NCI-H2171 (cell line): ENCODE measurements around the gene DNAH3.
"Not testable (repeated sequence)": the region's sequence is repeated elsewhere in the genome, so short reads cannot be mapped to it uniquely, and the experiment has no call there.

ENCODE experiments used
- DNase-seq: peaks from one replicate; lab custom pipeline; 2025; lab: John Stamatoyannopoulos, UW

DNAH3 gene, protein sequence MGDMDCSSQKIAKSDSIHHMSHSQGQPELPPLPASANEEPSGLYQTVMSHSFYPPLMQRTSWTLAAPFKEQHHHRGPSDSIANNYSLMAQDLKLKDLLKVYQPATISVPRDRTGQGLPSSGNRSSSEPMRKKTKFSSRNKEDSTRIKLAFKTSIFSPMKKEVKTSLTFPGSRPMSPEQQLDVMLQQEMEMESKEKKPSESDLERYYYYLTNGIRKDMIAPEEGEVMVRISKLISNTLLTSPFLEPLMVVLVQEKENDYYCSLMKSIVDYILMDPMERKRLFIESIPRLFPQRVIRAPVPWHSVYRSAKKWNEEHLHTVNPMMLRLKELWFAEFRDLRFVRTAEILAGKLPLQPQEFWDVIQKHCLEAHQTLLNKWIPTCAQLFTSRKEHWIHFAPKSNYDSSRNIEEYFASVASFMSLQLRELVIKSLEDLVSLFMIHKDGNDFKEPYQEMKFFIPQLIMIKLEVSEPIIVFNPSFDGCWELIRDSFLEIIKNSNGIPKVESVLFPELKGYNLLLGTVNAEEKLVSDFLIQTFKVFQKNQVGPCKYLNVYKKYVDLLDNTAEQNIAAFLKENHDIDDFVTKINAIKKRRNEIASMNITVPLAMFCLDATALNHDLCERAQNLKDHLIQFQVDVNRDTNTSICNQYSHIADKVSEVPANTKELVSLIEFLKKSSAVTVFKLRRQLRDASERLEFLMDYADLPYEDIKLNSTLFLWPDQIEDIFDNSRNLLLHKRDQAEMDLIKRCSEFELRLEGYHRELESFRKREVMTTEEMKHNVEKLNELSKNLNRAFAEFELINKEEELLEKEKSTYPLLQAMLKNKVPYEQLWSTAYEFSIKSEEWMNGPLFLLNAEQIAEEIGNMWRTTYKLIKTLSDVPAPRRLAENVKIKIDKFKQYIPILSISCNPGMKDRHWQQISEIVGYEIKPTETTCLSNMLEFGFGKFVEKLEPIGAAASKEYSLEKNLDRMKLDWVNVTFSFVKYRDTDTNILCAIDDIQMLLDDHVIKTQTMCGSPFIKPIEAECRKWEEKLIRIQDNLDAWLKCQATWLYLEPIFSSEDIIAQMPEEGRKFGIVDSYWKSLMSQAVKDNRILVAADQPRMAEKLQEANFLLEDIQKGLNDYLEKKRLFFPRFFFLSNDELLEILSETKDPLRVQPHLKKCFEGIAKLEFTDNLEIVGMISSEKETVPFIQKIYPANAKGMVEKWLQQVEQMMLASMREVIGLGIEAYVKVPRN (N-terminal part only)

DNA sequence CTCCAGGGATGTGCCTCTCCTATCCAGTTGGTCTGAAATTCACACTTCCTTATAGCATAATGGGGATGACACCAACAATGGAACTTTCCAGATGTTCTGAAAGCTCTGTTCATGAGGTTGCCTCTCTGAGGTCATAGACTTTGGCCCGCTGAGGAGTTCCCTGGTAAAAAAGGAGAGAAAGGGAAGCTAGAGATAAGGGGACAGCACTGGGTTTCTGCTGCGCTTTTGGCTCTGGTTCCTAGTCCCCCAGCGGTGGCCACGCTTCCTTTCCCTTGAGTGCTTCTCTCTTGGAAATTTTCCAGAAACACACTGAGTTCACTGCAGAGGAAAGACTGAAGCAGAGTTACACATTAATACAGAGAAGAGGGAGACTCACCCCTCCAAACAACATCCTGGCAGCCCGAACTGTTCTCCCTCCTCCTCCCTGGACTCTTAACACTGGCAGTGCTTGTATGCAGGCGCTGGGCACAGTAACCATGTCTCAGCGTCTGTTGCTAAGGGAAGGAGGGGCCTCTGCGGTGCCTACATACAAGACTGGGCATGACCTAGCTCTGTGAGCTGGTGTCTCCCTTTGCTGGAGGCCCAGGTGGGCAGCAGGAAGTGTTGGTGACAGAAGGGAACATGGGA is at the start of gene DNAH3:
Gene DNAH3, minus strand, starts transcription at position 472 of the 627 bp plus-strand sequence. CDS start 527 bp downstream, outside the sequence.
- peak; percentile 70 for DNase-seq

DNA sequence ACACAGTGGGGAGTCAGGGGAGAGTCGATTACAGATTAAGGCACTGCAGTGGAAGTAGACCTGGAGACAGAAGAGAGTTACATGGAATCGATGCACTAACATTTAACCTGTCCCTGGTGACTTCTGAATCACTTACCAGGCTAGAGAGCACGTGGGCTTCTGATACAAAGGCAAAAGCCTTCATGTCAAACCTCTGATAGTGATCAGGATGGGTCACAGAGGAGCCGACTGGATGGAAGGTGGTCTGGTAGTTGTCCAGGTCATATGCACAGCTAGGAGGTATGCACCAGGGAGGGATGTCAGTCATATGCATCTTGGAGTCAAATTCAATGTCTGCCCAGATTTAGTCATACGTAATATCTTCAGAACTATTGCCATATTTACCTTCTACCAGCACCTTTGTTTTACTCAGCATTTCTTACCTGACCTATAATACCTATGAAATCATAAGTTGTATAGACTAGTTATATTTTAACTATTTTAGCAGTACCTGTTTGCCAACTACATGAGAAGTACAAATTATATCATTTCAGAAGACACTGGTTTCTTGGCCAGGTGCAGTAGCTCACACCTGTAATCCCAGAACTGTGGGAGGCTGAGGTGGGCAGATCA is 49.1 kb upstream of the DNAH3 start:
- no peak for DNase-seq

DNA sequence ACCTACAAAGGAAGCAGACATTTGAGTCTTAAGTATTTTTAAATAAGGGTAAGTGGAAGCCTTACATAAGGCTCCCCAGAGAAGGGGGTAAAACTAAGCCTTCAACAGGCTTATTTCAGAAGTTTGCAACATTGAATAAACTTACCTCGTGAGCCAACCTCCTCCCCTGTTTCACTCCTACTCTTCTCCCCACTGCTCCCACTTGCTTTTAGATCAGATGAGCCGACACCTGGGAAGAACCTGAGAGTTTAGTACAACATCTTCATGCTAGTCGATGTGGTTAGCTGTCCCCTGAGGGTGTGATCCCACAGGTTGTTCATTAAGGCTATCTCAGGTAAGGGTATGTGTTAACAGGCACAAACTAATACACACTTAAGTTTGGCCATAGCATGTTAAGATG is 47.0 kb upstream of the DNAH3 start:
- DNase-seq: no peak

DNA sequence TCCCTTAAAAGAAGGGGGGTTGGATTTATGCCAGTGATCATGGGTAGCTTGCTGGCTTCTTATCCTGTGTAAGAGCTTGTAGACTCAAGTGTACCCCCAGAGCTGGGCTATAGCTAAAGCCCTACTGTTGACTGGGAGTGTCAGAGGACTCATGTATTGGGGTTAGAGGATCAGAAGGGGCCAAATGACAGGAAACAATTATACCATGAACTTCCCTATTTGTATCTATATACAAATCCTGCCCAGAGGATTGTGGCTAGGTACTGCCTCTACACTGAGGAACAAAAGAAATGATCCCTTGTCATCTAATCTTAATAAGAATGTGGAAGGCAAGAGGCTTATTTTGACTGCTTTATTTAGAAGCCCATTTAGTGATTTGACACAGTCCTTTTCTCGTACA is 46.5 kb upstream of the DNAH3 start:
- DNase-seq: no peak

DNA sequence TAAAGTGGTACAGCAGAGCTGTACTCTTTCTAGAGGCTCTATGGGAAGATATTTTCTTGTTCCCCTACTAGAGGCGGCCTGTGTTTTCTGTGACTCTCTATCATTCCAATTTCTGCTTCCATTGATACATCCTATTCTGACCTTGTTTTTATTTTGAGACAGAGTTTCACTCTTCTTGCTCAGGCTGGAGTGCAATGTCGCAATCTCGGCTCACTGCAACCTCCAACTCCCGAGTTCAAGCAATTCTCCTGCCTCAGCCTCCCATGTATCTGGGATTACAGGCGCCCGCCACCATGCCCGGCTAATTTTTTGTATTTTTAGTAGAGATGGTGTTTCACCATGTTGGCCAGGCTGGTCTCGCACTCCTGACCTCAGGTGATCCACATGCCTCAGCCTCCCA is 44.7 kb upstream of the DNAH3 start:
- not testable (repeated sequence) for DNase-seq

DNA sequence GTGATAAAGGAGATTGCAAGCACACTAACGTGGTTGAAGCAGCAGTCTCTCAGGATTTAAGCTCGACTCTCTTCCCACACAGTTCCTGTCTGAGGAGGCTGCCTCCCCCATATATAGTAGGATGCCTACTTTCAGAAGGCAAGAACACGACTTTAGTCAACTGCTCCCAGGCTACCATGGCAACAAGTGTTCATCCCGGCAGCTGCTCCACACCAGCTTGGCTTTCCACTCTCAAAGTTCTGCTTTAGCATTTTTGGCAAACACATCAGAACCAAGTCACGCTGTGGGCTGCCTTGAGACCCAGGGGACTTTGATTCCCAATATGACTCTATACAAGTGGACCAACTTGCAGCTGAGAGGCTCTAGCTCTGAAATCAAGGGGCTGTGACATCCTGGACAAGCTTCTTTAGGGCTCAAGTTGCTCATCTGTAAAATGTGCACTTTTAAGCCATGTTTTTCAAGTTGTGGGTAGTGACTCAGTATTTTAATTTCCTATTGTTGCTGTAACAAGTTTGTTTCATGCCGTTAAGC is 44.2 kb upstream of the DNAH3 start:
- DNase-seq: no peak

DNA sequence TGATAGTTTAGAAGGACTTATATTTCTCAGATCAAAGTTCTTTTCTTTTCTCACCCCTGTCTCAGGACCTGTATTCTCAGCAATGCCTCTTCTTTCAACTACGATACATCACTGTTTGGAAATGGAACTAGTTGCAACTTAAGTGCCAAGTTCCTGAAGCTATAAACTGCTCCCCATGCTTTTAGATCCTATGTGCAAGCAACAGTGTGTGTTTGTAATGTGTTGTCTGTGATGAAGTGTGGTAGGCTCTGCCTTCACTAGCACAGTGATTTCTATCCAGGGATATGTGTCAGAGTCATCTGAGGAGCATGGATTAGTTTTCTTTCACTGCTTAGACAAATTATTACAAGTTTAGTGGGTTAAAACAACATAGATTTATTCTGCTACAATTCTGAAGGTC is 42.3 kb upstream of the DNAH3 start:
- DNase-seq: no peak

DNA sequence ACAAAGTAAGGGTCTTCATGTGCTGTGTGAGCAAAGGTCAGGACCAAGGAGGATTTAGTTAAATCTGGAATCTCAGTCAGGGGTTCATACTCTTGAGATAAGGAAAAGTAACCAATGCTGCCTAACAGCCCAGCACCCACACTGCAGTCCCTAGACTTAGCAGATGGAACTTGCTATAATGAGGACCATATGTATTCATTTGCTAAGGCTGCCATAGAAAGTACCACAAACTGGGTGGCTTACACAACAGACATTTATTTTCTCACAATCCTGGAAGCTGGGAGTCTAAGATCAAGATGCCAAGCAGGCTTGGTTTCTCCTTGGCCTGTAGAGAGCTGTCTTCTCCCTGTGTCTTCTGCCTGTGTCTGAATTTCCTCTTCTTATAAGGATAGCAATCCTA is 40.0 kb upstream of the DNAH3 start:
- no peak for DNase-seq

DNA sequence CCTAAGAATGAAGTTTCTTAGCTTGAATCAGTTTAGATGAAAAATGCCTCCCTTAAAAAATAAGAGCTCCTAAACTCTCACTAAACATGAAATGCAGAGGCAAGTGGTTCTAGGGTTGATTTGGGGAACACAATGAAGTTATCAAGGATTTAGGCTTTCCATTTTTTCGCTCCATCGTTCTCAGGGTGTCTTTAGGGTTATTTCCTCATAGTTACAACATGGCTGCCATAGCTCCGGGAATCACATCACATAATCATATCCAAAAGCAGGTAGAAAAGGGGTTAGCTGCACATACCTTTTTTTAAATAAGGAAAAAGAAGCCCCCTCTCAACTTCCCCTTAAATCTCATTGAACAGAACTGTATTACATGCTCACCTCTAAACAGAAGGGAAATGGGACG is 39.4 kb upstream of the DNAH3 start:
- DNase-seq: no peak

DNA sequence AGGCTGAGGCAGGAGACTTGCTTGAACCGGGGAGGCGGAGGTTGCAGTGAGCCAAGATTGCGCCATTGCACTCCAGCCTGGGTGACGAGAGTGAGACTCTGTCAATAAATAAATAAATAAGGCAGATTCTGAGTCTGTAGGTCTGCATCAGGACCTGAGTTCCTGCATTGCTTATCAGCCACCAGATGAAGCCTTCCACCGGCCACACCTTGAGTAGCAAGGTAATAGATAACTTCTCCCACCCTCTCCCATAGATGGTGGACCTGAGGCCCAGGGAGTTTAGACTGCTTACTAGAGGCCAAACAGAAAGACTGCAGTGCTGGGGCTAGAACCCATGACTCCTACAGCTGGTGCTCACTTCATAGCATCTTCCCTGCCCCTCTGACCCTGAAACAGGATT is 38.7 kb upstream of the DNAH3 start:
- DNase-seq: no peak

DNA sequence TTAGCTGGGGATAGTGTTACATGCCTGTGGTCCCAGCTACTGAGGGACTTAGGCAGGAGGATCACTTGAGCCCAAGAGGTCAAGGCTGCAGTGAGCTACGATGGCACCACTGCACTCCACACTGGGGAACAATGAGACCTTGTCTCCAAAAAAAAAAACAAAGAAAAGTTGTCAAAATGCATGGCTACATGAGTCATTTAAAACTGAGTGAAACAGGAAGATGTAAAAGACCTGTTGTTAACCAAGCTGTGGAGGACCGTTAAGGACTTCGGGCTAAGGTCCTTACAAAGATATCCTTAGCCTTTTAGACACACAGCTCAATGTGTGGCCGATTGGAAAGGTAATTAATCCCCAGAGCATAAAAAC is 35.7 kb upstream of the DNAH3 start:
- no peak for DNase-seq

DNA sequence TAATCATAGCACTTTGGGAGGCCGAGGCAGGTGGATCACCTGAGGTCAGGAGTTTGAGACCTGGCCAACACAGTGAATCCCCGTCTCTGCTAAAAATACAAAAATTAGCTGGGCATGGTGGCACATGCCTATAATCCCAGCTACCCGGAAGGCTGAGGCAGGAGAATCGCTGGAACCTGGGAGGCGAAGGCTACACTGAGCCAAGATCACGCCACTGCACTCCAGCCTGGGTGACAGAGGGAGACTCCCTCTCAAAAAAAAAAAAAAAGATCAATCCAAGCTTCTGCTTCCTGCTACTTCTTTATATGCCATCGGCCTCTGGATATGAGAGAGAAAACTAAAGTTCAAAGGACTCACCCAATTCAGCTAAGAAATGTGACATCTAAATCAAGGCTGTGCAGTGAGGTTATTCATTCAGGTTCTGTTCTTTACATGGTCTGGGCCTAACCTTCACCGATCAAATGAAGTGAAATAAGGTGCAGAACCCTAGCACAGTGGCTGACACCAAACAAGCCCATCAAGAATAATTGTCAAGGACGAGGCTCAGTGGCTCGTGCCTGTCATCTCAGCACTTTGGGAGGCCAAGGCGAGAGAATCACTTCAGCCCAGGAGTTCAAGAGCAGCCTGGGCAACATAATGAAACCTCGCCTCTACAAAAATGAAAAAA is 35.1 kb upstream of the DNAH3 start:
- no peak for DNase-seq

DNA sequence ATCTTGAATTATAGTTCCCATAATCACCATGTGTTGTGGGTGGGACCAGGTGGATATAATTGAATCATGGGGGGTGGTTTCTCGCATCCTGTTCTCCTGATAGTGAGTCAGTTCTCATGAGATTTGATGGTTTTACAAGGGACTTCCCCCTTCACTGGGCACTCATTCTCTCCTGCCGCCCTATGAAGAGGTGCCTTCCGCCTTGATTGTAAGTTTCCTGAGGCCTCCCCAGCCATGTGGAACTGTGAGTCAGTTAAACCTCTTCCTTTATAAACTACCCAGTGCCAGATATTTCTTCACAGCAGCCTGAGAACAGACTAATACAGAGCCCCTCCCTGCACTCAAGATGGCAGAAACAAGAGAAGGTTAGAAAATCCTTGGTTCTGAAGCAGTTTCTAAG is 34.2 kb upstream of the DNAH3 start:
- no peak for DNase-seq

DNA sequence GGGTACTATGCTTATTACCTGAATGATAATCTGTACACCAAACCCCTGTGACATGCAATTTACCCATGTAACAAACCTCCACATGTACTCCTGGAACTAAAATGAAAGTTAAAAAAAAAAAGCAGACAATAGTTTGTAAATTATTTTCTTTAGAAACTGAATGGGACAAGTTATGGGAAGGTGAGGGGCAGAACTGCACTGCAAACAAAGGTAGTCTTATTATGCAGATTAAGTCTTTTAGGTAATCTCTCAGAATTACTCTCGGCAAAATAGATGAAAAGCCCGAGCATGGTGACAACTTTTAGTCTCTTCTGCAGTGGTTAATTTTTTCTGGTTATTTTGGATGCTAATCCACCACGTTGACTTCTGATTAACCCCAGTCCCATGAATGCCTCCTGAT is 33.3 kb upstream of the DNAH3 start:
- no peak for DNase-seq

DNA sequence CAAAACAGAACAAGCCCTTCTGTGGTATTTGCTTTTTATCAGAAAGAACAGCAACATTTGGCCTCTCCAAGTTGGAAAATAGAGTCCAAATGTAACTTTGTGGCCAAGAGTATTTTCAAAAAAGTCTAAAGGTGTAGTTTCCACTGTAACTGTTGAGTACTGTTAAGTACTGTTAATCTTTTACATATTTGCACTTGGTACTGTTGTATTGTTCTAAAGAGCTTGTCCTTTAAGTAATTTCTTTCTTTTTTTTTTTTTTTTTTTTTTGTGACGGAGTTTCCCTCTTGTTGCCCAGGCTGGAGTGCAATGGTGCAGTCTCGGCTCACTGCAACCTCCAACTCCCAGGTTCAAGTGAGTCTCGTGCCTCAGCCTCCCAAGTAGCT is 29.3 kb upstream of the DNAH3 start:
- no peak for DNase-seq

DNA sequence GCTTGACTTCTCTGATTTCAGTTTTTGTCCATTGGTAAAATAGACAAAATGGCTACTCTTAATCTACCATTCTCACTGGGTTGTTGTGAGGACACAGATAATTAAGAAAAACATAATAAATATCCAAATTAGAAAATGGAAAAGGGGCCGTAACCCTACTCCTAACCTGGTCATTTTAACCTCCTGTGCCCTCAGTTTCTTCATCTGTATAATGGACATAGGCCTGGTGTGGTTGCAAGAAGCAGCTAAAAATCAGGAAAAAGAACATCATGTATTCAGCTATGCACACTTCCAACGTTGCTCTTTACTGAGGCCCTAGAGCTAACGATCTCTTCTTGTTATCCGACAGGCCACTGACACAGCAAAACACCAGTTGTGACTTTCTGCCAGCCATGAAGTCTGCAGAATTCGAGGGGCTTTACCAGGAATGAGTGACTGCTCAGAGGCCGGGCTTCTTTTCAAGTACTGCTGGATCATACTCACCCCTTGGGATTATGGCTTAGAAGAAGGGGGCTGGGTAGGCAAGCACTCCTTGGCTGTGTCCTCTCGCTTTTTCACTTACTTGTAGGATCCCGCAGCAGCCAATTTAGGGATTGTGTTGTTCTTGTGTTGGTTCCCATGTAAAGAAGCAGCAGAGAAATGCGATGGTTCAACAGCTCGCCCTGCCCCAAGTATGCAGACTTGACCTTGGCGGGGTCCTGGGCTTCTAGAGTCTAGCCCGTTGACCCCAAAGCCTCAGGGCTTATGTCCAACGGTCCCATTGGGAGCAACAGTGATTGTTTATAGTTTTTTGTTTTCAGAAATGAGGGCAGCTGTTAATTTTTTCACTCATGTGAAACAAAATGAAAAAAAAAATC is 28.7 kb upstream of the DNAH3 start:
- DNase-seq: no peak

DNA sequence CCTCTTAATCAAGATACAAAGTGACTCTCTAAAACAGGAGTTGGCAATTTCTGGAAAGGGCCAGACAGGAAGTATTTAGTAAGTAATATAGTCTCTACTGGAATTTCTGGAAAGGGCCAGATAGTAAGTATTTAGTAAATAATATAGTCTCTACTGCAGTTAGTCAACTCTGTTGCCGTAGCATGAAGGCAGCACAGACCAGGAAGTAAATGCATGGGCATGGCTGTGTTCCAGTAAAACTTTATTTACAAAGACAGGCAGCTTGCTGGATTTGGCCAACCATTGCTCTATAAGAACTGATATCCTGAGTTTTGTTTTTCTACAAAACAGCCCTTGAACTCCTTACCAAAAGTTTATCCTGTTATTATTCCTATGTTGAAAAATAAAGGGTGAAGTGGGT is 24.8 kb upstream of the DNAH3 start:
- no peak for DNase-seq

DNA sequence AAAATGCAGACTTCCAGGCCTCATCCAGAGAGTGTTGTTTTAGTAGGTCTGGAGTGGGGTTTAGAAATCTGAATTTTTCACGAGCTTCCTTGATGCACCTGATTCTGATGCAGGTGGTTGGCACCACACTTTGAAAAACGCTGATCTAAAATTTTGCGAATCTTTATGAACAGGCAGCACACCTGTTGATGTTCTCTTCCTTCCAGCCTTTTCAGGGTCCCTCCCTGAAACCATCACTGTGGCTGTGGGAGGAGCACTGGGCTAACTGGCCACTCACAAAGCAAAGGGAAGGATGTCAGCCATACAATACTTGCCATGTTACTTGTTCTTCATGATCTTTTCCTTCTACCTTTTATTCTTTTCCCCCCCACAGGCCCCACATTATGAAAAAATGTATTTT is 22.0 kb upstream of the DNAH3 start:
- DNase-seq: no peak

DNA sequence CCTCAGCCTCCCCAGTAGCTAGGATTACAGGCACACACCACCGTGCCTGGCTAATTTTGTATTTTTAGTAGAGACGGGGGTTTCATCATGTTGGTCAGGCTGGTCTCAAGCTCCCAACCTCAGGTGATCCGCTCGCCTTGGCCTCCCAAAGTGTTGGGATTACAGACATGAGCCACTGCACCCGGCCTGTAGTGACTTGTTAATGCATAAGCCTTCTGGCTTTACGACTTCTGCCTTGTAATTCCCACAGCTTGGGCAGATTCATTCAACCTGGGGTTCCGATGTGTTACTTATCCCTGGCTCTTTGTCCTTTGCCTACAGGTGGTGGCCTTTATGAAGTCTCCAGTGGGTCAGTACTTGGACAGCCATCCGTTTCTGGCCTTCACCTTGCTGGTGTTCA is 19.5 kb upstream of the DNAH3 start:
- DNase-seq: not testable (repeated sequence)
